Small intestine (tissue), 7 donors: ENCODE results near the gene HESX1. TPM values are rescaled to one million over a fixed set of nuclear protein-coding genes. Genes with fewer than 3 reads are reported as not detected.

Source experiments
- DNase-seq, 2 donors: peaks; one replicate each; pipeline versions ENCODE4 v3.0.0 to v3.0.0-alpha.2; 2013
- FAIRE-seq: peaks from 2 replicates; lab custom pipeline; 2012; peaks lifted over from hg19 to GRCh38; lab: Jason Lieb, UNC
- H3K27ac ChIP-seq, 3 donors: one replicate each; pipeline ENCODE4 v1.5.1; 2013; ENCODE audit warnings: low read length in 2 of 3, mild to moderate bottlenecking in 2 of 3, control low read depth in 1 of 3, inconsistent platforms in 1 of 3, low read depth in 1 of 3, moderate library complexity in 1 of 3
- H3K27me3 ChIP-seq, 3 donors: one replicate each; pipeline ENCODE4 v1.6.1; 2013; ENCODE audit warnings: low read length in 3 of 3, inconsistent platforms in 1 of 3; ENCODE audit not compliant: control insufficient read depth in 3 of 3, insufficient read depth in 3 of 3
- H3K36me3 ChIP-seq, 3 donors: one replicate each; pipeline ENCODE4 v1.6.1; 2013; ENCODE audit warnings: low read length in 3 of 3, inconsistent platforms in 1 of 3, low read depth in 1 of 3, mild to moderate bottlenecking in 1 of 3, moderate library complexity in 1 of 3; ENCODE audit not compliant: control insufficient read depth in 3 of 3, insufficient read depth in 2 of 3
- H3K4me1 ChIP-seq, 3 donors: one replicate each; pipeline ENCODE4 v1.6.1; 2013; ENCODE audit warnings: low read length in 2 of 3, inconsistent platforms in 1 of 3, low read depth in 1 of 3, mild to moderate bottlenecking in 1 of 3, moderate library complexity in 1 of 3; ENCODE audit not compliant: control insufficient read depth in 3 of 3, insufficient read depth in 2 of 3
- H3K4me3 ChIP-seq, 3 donors: one replicate each; pipeline ENCODE4 v1.5.1; 2013; ENCODE audit warnings: low read length in 3 of 3, control low read depth in 1 of 3, inconsistent platforms in 1 of 3, low read depth in 1 of 3, mild to moderate bottlenecking in 1 of 3, moderate library complexity in 1 of 3
- H3K9me3 ChIP-seq, 2 donors: one replicate each; pipeline ENCODE4 v1.6.1; 2013; ENCODE audit warnings: low read depth in 1 of 2, low read length in 1 of 2; ENCODE audit not compliant: control insufficient read depth in 2 of 2, insufficient read depth in 1 of 2
- WGBS, 3 donors: extraction: QIAGEN DNeasy Blood & Tissue Kit; methylation state at CpG; one replicate each; pipeline ENCODE4 v1.1.7; 2013; 5-methylcytosine and 5-hydroxymethylcytosine counted together
- polyA plus RNA-seq, 4 donors: library from polyadenylated mRNA; stranded (reverse) in 3 of 4; unstranded in 1 of 4; fragments of 200-250 nt in 3 of 4; fragments of 120-200 nt in 1 of 4; gene quantifications; one replicate each; pipeline versions ENCODE4 v1.2.1 to v1.2.3, GENCODE V29; 2013
- donor health status: healthy with polysubstance abuse.
- donor health status: control.
- donor health status: control.
- donor health status: Bipolar disorder and iron deficiency.
- donor health status: healthy.

The HESX1 gene
- polyA plus RNA-seq, 4 donors: 1.3 to 1.4 TPM; not detected in 2

GRCh38 chr3:57158325-57158724, 41.5 kb downstream of the HESX1 start:
- no peak overlapping the region for H3K4me3 ChIP-seq
- DNase-seq (no peak), FAIRE-seq (no peak)
- no peaks in the 10 kb centered on the region for H3K9me3 ChIP-seq
- no peak overlapping the region for H3K27ac ChIP-seq
- H3K27me3 ChIP-seq: peaks cover 0 to 11% (median 4%) of the 10 kb centered on the region in 3 donors
- no peaks in the 10 kb centered on the region for H3K36me3 ChIP-seq
- H3K4me1 ChIP-seq: peaks cover 0 to 10% (median 0%) of the 10 kb centered on the region in 3 donors
- 76 to 86% (median 78%) methylated on average over 3 of the region's 3 CpGs for WGBS, 3 donors

- Histone ChIP-seq H3K27me3 (peaks cover 0 to 6% (median 0%) of the 10 kb centered on the region in 3 donors), H3K4me1 (peaks cover 0 to 10% (median 0%) of the 10 kb centered on the region in 3 donors), H3K9me3 (no peaks in the 10 kb centered on the region), H3K36me3 (no peaks in the 10 kb centered on the region), H3K4me3 (no peak overlapping the region), H3K27ac (no peak overlapping the region)
- no peak for DNase-seq
- WGBS, 3 donors: 53 to 88% (median 78%) methylated on average over 10 of the region's 10 CpGs
- no peak for FAIRE-seq
These were observed 42.2 kb downstream of the HESX1 start for GRCh38 chr3:57157545-57157944.

- FAIRE-seq: no peak
- Histone ChIP-seq H3K27ac (no peak overlapping the region), H3K4me1 (peaks cover 0 to 10% (median 0%) of the 10 kb centered on the region in 3 donors), H3K9me3 (no peaks in the 10 kb centered on the region), H3K36me3 (no peaks in the 10 kb centered on the region), H3K27me3 (peaks cover 0 to 2% (median 0%) of the 10 kb centered on the region in 3 donors), H3K4me3 (no peak overlapping the region)
- WGBS, 3 donors: 87 to 93% (median 89%) methylated on average over 3 of the region's 3 CpGs
- no peak for DNase-seq
These were observed 44.5 kb downstream of the HESX1 start for GRCh38 chr3:57155310-57155643.

GRCh38 chr3:57154470-57155309, 45.1 kb downstream of the HESX1 start:
- Histone ChIP-seq H3K4me3 (no peak overlapping the region), H3K27ac (no peak overlapping the region), H3K9me3 (no peaks in the 10 kb centered on the region), H3K36me3 (no peaks in the 10 kb centered on the region), H3K4me1 (peaks cover 0 to 10% (median 0%) of the 10 kb centered on the region in 3 donors), H3K27me3 (peaks cover 0 to 2% (median 0%) of the 10 kb centered on the region in 3 donors)
- DNase-seq (no peak), FAIRE-seq (no peak)
- WGBS, 3 donors: 76 to 78% (median 77%) methylated on average over 15 of the region's 15 CpGs

- Histone ChIP-seq H3K9me3 (no peaks in the 10 kb centered on the region), H3K27me3 (peaks cover 0 to 2% (median 0%) of the 10 kb centered on the region in 3 donors), H3K4me1 (peaks cover 0 to 3% (median 0%) of the 10 kb centered on the region in 3 donors), H3K27ac (no peak overlapping the region), H3K36me3 (no peaks in the 10 kb centered on the region), H3K4me3 (no peak overlapping the region)
- no peak for DNase-seq
- no peak for FAIRE-seq
- 78 to 90% (median 83%) methylated on average over 19 of the region's 19 CpGs for WGBS, 3 donors
These were observed 47.3 kb downstream of the HESX1 start for GRCh38 chr3:57152151-57153143.

- FAIRE-seq (no peak), DNase-seq (no peak)
- WGBS, 3 donors: 79 to 92% (median 88%) methylated on average over 3 of the region's 3 CpGs
- Histone ChIP-seq H3K36me3 (no peaks in the 10 kb centered on the region), H3K27ac (no peak overlapping the region), H3K4me1 (no peaks in the 10 kb centered on the region), H3K4me3 (no peak overlapping the region), H3K9me3 (no peaks in the 10 kb centered on the region), H3K27me3 (peaks cover 0 to 2% (median 0%) of the 10 kb centered on the region in 3 donors)
These were observed 48.0 kb downstream of the HESX1 start for GRCh38 chr3:57151749-57152148.

GRCh38 chr3:57151021-57151449, 48.7 kb downstream of the HESX1 start:
- Histone ChIP-seq H3K27ac (no peak overlapping the region), H3K36me3 (no peaks in the 10 kb centered on the region), H3K27me3 (peaks cover 0 to 2% (median 0%) of the 10 kb centered on the region in 3 donors), H3K4me1 (no peaks in the 10 kb centered on the region), H3K9me3 (no peaks in the 10 kb centered on the region), H3K4me3 (no peak overlapping the region)
- FAIRE-seq (no peak), DNase-seq (no peak)
- 56 to 81% (median 79%) methylated on average over 2 of the region's 2 CpGs for WGBS, 3 donors

GRCh38 chr3:57150113-57150581, 49.6 kb downstream of the HESX1 start:
- no peak for FAIRE-seq
- Histone ChIP-seq H3K4me1 (no peaks in the 10 kb centered on the region), H3K27me3 (peaks cover 0 to under 1% (median 0%) of the 10 kb centered on the region in 3 donors)

More at GRCh38 chr3:57150113-57150581, 49.6 kb downstream of the HESX1 start:
- Histone ChIP-seq H3K4me3 (no peak overlapping the region), H3K36me3 (no peaks in the 10 kb centered on the region), H3K9me3 (no peaks in the 10 kb centered on the region), H3K27ac (no peak overlapping the region)
- no peak for DNase-seq
- 73 to 74% (median 74%) methylated on average over 7 of the region's 7 CpGs for WGBS, 3 donors
